Motor neuron (in vitro differentiated cells): Measurements from ENCODE around the gene ADAM23. TPM values are rescaled to one million over a fixed set of nuclear protein-coding genes. Genes with fewer than 3 reads are reported as not detected.

Experiments used
- ATAC-seq, 8 experiments: fragments of 200-7000 bp; cut with Tn5 transposase; replicated peaks in 6 of 8; 2 replicates each; pipeline ENCODE4 v1.8.0; 2021; ENCODE audit warnings: mild to moderate bottlenecking in 8 of 8, moderate library complexity in 8 of 8
- H3K27ac ChIP-seq, 2 donors: fragments of 250-450 bp; sonication (Bioruptor Pico); 2 replicates each; pipeline ENCODE4 v1.9.0; 2021; ENCODE audit warnings: antibody characterized with exemption in 2 of 2, mild to moderate bottlenecking in 2 of 2, moderate library complexity in 1 of 2
- H3K4me1 ChIP-seq, 2 donors: fragments of 250-450 bp; sonication (Bioruptor Pico); replicated peaks in 1 of 2; 2 replicates each; pipeline ENCODE4 v1.6.1; 2021; ENCODE audit warnings: antibody characterized with exemption in 2 of 2, mild to moderate bottlenecking in 2 of 2, moderate library complexity in 1 of 2
- H3K4me3 ChIP-seq, 5 donors: fragments of 250-450 bp; sonication (Bioruptor Pico); 2 replicates each; pipeline ENCODE4 v1.9.0; 2021; ENCODE audit warnings: antibody characterized with exemption in 5 of 5, mild to moderate bottlenecking in 5 of 5, moderate library complexity in 4 of 5
- WGBS, 10 experiments: fragments of 450-650 bp; shearing (Covaris generic); methylation state at CpG; one replicate each; pipeline ENCODE4 v1.0.0; 2022; 5-methylcytosine and 5-hydroxymethylcytosine counted together
- in situ Hi-C, 9 experiments: fragments of 400-800 bp; cut with MboI; loops; one replicate each; pipeline ENCODE4 v1.15.0; 2021; ENCODE audit warnings: low sequenced_read_pairs in 9 of 9, low pct_unique_long_range_greater_than_20kb in 2 of 9; ENCODE audit not compliant: unreplicated experiment in 9 of 9
- total RNA-seq, 8 experiments: library from RNA; unstranded; fragments of 300-600 nt; gene quantifications; 2 replicates each; pipeline versions ENCODE4 v1.2.3 to v1.2.4, GENCODE V29; 2022

Gene ADAM23
- total RNA-seq, 8 experiments from 2014 or later: 3.2 to 44.4 (median 16.6) TPM

GRCh38 chr2:206452750-206453149, 9.4 kb downstream of the ADAM23 start:
- no peak overlapping the region for H3K27ac ChIP-seq
- ATAC-seq: peak; percentile 45 to 96 (median 90)
- no peak overlapping the region for H3K4me3 ChIP-seq
- peaks cover 0 to 3% of the 10 kb centered on the region in 2 donors for H3K4me1 ChIP-seq
- WGBS, 10 experiments: 0 to 93% (median 51%) methylated on average over 1 to 3 of the region's 3 CpGs; no CpG with 5 or more reads in 1 of the 10 experiments
- in situ Hi-C loops: no loop called here

DNA sequence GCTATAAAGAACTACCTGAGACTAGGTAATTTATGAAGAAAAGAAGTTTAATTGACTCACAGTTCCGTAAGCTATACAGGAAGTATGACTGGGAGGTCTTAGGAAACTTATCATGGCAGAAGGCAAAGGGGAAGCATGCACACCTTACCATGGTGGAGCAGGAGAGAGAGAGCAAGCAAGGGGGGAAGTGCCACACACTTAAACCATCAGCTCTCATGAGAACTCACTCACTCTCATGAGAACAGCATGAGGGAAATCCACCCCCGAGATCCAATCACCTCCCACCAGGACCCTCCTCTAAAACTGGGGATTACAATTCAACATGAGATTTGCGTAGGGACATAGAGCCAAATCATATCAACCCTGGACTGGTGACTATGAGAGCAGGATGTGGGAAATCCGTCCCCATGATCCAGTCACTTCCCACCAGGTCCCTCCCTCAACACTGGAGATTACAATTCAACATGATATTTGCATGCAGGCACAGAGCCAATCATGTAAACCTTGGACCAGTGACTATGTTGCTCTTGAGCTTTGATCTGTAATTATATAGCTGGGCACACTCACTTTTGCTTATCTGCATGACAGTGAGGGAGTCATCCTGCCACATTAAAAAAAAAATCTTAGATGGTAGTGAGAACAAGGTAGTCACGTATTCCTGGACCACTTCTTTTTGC, 12.9 kb downstream of the ADAM23 start:
- 41 to 100% (median 86%) methylated on average over 1 to 5 of the region's 5 CpGs; no CpG with 5 or more reads in 2 of the 10 experiments for WGBS, 10 experiments
- no peaks in the 10 kb centered on the region for H3K4me1 ChIP-seq
- H3K4me3 ChIP-seq: no peak overlapping the region
- ATAC-seq: peak in 3 of 8 experiments; percentile 71 to 90 (median 89)
- H3K27ac ChIP-seq: no peak overlapping the region
- in situ Hi-C loops: no loop called here

DNA sequence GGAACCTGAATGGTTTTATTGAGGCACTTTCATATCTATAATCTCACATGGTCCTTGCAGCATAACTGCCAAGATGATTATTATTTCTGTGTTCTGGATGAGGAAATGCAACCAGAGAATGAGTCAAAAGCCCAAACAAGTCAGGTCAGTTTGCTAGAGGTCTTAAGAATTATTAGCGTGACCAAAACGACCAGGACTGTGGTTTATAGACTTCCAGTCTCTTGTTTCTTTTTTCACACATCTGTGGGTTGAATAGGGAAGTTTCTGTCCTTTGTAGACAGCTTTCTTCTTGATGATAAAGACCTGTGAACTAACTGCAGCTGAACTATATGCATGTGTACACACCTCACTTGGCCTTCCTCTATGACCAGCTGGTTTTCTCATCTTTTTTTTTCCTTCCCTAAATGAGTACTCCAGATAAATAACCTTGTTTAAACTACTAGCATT, 13.9 kb downstream of the ADAM23 start:
- 20 to 90% (median 63%) methylated on average over 1 to 2 of the region's 2 CpGs; no CpG with 5 or more reads in 4 of the 10 experiments for WGBS, 10 experiments
- in situ Hi-C loops: no loop called here
- H3K4me3 ChIP-seq: no peak overlapping the region
- H3K27ac ChIP-seq: no peak overlapping the region
- peak in 1 of 8 experiments; percentile 35 for ATAC-seq
- H3K4me1 ChIP-seq: no peaks in the 10 kb centered on the region

- no peak for ATAC-seq
- WGBS, 10 experiments: 11 to 78% (median 33%) methylated on average over 3 to 6 of the region's 6 CpGs
- in situ Hi-C loops: no loop called here
- H3K27ac ChIP-seq: no peak overlapping the region
- no peaks in the 10 kb centered on the region for H3K4me1 ChIP-seq
- no peak overlapping the region for H3K4me3 ChIP-seq
These were observed 19.0 kb downstream of the ADAM23 start for GRCh38 chr2:206462240-206462854.

DNA sequence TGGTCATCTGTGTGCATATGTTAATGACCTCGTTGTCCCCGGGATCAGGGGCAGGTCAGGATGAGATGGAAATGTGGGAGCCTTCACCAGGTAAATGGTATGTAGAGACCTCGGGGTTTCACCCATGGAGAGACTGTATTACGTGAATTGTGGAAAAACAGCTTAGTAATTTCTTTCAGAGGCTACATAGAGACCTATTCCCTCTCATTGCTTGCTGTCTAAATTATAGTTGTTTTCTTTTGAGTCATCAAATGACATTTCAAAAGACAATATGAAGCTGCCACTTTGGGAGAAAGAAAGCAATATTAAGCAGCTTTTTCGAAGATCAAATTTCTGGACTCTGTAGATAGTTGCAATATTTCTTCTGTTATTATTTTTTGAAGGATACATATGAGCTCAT, 20.4 kb downstream of the ADAM23 start:
- WGBS, 10 experiments: 50 to 100% (median 84%) methylated on average over 2 to 5 of the region's 5 CpGs; no CpG with 5 or more reads in 2 of the 10 experiments
- Histone ChIP-seq H3K4me3 (no peak overlapping the region), H3K27ac (no peak overlapping the region), H3K4me1 (no peaks in the 10 kb centered on the region)
- ATAC-seq: no peak
- in situ Hi-C loops: no loop called here

DNA sequence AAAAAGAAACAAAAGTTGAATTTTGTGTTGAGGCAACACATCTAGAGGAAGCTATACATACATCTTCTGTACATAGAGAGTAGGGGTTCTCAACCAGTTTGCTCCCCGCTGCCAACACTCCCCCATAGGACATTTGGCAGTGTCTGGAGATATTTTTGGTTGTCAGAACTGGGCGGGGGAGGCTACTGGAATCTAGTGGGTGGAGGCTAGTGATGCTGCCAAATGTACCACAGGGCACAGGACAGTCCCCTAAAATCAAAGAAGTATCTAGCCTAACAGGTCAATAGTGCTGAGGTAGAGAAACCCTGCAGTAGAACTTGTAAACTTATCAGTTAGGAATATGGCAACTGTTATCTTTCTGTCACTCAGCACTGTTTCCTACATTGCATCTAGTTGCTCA, 21.3 kb downstream of the ADAM23 start:
- 50 to 100% (median 96%) methylated on average over 1 to 2 of the region's 2 CpGs; no CpG with 5 or more reads in 6 of the 10 experiments for WGBS, 10 experiments
- Histone ChIP-seq H3K4me3 (no peak overlapping the region), H3K27ac (no peak overlapping the region), H3K4me1 (no peaks in the 10 kb centered on the region)
- in situ Hi-C loops: no loop called here
- ATAC-seq: no peak

DNA sequence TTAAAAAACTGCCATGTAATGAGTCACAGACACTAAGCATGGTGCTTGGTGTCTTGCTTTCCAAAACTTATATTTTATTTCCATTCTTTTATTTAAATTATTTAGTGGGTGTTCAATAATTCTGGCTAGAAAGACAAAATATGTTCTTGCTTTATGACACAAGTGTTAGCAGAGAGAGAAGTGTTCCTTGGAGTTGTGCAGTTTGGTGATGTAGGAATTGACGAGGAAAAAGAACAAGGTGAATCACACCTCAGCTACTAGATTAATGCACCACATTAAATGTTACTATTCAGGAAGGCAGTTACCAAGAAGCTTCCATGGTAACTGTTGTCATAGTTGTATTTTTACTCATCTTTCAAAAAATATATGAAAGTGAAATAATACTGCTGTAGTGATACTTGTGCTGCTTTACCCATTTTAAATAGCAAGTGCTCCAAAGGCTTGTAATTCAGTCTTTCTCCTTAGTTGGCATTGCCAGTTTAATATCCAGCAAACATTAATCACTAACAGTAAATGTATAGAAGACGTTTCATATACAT, 28.3 kb downstream of the ADAM23 start:
- in situ Hi-C loops: no loop called here
- Histone ChIP-seq H3K4me1 (no peaks in the 10 kb centered on the region), H3K27ac (no peak overlapping the region), H3K4me3 (no peak overlapping the region)
- ATAC-seq: no peak
- 45 to 100% (median 85%) methylated on average over 1 to 2 of the region's 2 CpGs; no CpG with 5 or more reads in 3 of the 10 experiments for WGBS, 10 experiments

DNA sequence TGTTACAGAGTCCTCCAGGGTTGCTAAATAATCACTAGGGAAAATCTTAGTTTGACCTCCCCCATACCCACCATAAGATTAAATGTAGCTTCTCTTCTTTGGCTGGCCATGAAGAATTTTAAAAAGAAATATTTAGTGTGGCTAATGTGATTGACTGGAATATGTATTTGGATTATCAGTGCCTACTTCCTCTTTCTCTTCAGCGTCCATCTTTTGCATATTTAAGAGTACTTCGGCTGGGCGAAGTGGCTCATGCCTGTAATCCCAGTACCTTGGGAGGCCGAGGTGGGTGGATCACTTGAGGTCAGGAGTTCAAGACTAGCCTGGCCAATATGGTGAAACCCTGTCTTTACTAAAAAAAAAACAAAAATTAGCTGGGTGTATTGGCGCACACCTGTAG, 28.8 kb downstream of the ADAM23 start:
- Histone ChIP-seq H3K4me1 (no peaks in the 10 kb centered on the region), H3K27ac (no peak overlapping the region), H3K4me3 (no peak overlapping the region)
- in situ Hi-C loops: no loop called here
- no peak for ATAC-seq
- 56 to 100% (median 89%) methylated on average over 2 to 4 of the region's 5 CpGs; no CpG with 5 or more reads in 3 of the 10 experiments for WGBS, 10 experiments

GRCh38 chr2:206474099-206474498, 30.8 kb downstream of the ADAM23 start:
- Histone ChIP-seq H3K4me1 (no peaks in the 10 kb centered on the region), H3K27ac (no peak overlapping the region), H3K4me3 (no peak overlapping the region)
- peak in 3 of 8 experiments; percentile 83 to 87 (median 84) for ATAC-seq
- in situ Hi-C loops: no loop called here
- WGBS, 10 experiments: 0 to 100% (median 20%) methylated on average over 1 of the region's 1 CpG; no CpG with 5 or more reads in 3 of the 10 experiments

GRCh38 chr2:206477296-206477695, 34.0 kb downstream of the ADAM23 start:
- Histone ChIP-seq H3K27ac (no peak overlapping the region), H3K4me3 (no peak overlapping the region), H3K4me1 (no peaks in the 10 kb centered on the region)
- peak in 1 of 8 experiments; percentile 17 for ATAC-seq
- WGBS, 10 experiments: 38 to 100% (median 86%) methylated on average over 1 of the region's 1 CpG; no CpG with 5 or more reads in 1 of the 10 experiments
- in situ Hi-C loops: no loop called here

- H3K4me3 ChIP-seq: no peak overlapping the region
- no peak overlapping the region for H3K27ac ChIP-seq
- no peaks in the 10 kb centered on the region for H3K4me1 ChIP-seq
- ATAC-seq: no peak
- in situ Hi-C loops: no loop called here
- WGBS, 10 experiments: 71 to 100% (median 94%) methylated on average over 1 to 3 of the region's 3 CpGs; no CpG with 5 or more reads in 1 of the 10 experiments
These were observed 35.0 kb downstream of the ADAM23 start for GRCh38 chr2:206478340-206478739.

DNA sequence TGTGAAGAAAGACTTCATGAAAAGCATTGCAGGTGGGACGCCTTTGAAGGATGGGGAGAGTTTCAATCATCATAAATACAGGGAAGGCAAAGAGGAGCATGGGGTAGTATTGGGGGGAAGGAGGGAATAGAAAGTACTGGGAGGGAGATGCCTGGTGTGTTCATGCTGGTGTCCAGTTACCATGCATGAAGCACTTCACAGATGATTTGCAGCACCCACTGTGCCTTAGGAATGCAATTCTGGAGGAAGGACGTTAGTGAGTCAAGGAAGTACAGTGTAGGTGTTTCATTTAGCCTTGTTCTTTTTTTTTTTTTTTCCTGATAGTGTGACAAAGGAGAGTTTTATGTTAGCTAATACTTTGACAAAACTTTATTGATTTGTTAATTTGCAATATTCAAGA, 36.8 kb downstream of the ADAM23 start:
- 0 to 75% (median 53%) methylated on average over 1 to 2 of the region's 2 CpGs; no CpG with 5 or more reads in 2 of the 10 experiments for WGBS, 10 experiments
- ATAC-seq: peak in 3 of 8 experiments; percentile 65 to 89 (median 85)
- H3K27ac ChIP-seq: no peak overlapping the region
- no peaks in the 10 kb centered on the region for H3K4me1 ChIP-seq
- H3K4me3 ChIP-seq: no peak overlapping the region
- in situ Hi-C loops: no loop called here

DNA sequence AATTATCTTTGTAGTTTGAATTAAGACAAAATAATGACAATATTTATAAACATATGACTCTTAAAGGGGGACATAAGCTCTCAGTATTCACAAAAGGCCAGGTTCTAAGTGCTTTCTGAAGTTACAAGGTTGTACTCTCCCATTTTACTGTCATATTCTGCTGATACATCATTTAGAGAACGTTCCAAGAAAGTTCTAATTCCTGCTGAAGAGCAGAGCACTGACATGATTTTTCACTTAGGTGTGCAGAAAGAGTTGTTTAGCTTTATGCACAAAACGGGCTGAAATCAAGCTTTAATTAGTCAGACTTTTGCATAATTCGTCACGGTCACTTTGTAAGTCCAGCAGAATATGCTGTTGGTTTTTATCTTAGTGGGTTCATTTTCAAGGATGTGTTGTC, 37.3 kb downstream of the ADAM23 start:
- H3K4me3 ChIP-seq: no peak overlapping the region
- no peak overlapping the region for H3K27ac ChIP-seq
- 2 to 97% (median 82%) methylated on average over 1 to 4 of the region's 4 CpGs for WGBS, 10 experiments
- peak in 1 of 8 experiments; percentile 24 for ATAC-seq
- in situ Hi-C loops: no loop called here
- no peaks in the 10 kb centered on the region for H3K4me1 ChIP-seq
